ENCODE results near the gene DLK2. TPM values are rescaled to one million over a fixed set of nuclear protein-coding genes. Genes with fewer than 3 reads are reported as not detected.

DLK2 gene
- total and polyA plus RNA-seq, 2 of the 13 experiments (the other 11 are each of a cell fraction or from before 2014, with no cell fraction given) = 1.2 to 3.8 TPM

GRCh38 chr6:43427406-43428111 is 27.8 kb downstream of the DLK2 start, which contains the start of gene ABCC10 (continued):
- TF ChIP-seq FUBP1 (CRISPR knock-in tag; IDR thresholded peaks at IDR 0.05; ENCODE audit: borderline replicate concordance) = 0 out of 2 replicates have a peak, but pooled peaks have one; percentile 68
- TF ChIP-seq ZFP37 (CRISPR knock-in tag; IDR thresholded peaks at IDR 0.05; ENCODE audit: borderline replicate concordance) = 0 out of 2 replicates have a peak, but pooled peaks have one; percentile 63
- TF ChIP-seq ERF (CRISPR knock-in tag; IDR thresholded peaks at IDR 0.05) = peak; percentile 52; the same call in 1 of the 2 replicates
- TF ChIP-seq KMT2B (CRISPR knock-in tag; IDR thresholded peaks at IDR 0.05) = peak; percentile 65
- peak in 1 of 2 experiments; percentile 82; a peak in 2 of 4 replicates for TF ChIP-seq KLF16 (CRISPR knock-in tag; IDR thresholded peaks at IDR 0.05)
- TF ChIP-seq KLF15 (CRISPR knock-in tag; IDR thresholded peaks at IDR 0.05; ENCODE audit: borderline replicate concordance) = no peak
- no peak for TF ChIP-seq ATAD3A (CRISPR knock-in tag; IDR thresholded peaks at IDR 0.05)
- TF ChIP-seq ZNF788 (CRISPR knock-in tag; IDR thresholded peaks at IDR 0.05; ENCODE audit: borderline replicate concordance) = peak; percentile 91
- peak; percentile 87; the same call in 1 of the 2 replicates for TF ChIP-seq ZNF605 (CRISPR knock-in tag; IDR thresholded peaks at IDR 0.05)
- peak; percentile 49; the same call in 1 of the 2 replicates for TF ChIP-seq SALL1 (CRISPR knock-in tag; IDR thresholded peaks at IDR 0.05)
- TF ChIP-seq CBX5 (CRISPR knock-in tag; IDR thresholded peaks at IDR 0.05; ENCODE audit: borderline replicate concordance) = peak; percentile 78; the same call in 1 of the 2 replicates
- TF ChIP-seq ZNF629 (CRISPR knock-in tag; conservative IDR thresholded peaks at IDR 0.05) = peak; percentile 33; the same call in 1 of the 2 replicates
- peak; percentile 58 for TF ChIP-seq HDAC2 (CRISPR knock-in tag; IDR thresholded peaks at IDR 0.05)
- peak; percentile 95 for TF ChIP-seq ZNF414 (CRISPR knock-in tag; IDR thresholded peaks at IDR 0.05)
- 0 out of 2 replicates have a peak, but pooled peaks have one; percentile 84 for TF ChIP-seq CREB3 (CRISPR knock-in tag; IDR thresholded peaks at IDR 0.05)
- TF ChIP-seq GFI1 (CRISPR knock-in tag; IDR thresholded peaks at IDR 0.05; ENCODE audit: borderline replicate concordance) = no peak
- TF ChIP-seq ZNF260 (CRISPR knock-in tag; IDR thresholded peaks at IDR 0.05; ENCODE audit: borderline replicate concordance, low read depth) = no peak
- peak; percentile 62 for TF ChIP-seq PITX1 (CRISPR knock-in tag; IDR thresholded peaks at IDR 0.05)
- 0 out of 2 replicates have a peak, but pooled peaks have one; percentile 7 for TF ChIP-seq HHEX (CRISPR knock-in tag; IDR thresholded peaks at IDR 0.05)
- TF ChIP-seq NKX3-1 (CRISPR knock-in tag; IDR thresholded peaks at IDR 0.05) = 0 out of 2 replicates have a peak, but pooled peaks have one; percentile 27
- TF ChIP-seq ELK4 (CRISPR knock-in tag; IDR thresholded peaks at IDR 0.05; ENCODE audit: borderline replicate concordance) = peak; percentile 72; the same call in 1 of the 2 replicates
- peak; percentile 36 to 89 for TF ChIP-seq HMGXB4 (CRISPR knock-in tag; IDR thresholded peaks at IDR 0.05; ENCODE audit: borderline replicate concordance in 1 of 2, low read depth in 1 of 2)
